Lower leg skin (tissue), 4 donors: ENCODE measurements around the gene ADARB2. TPM values are rescaled to one million over a fixed set of nuclear protein-coding genes. Genes with fewer than 3 reads are reported as not detected.
A peak's percentile ranks its signal among the peaks of the same experiment; 100 is the strongest.

Experiments
- DNase-seq, 2 donors: peaks; one replicate each; pipeline ENCODE4 v3.0.0-alpha.2; 2019; ENCODE audit warnings: low spot score in 2 of 2
- H3K4me3 ChIP-seq: fragments of 200-600 bp; sonication (generic); 2 replicates; pipeline ENCODE4 v1.5.1; 2017; ENCODE audit warnings: mild to moderate bottlenecking, low read depth; ENCODE audit not compliant: poor library complexity, severe bottlenecking
- CTCF ChIP-seq, 3 donors: fragments of 450-650 bp; IDR thresholded peaks; one replicate each; pipeline ENCODE4 v1.5.1; 2016; ENCODE audit warnings: antibody characterized with exemption in 3 of 3, mild to moderate bottlenecking in 3 of 3, moderate library complexity in 2 of 3
- POLR2A ChIP-seq, 2 donors: fragments of 450-650 bp; IDR thresholded peaks; one replicate each; pipeline ENCODE4 v1.6.1; 2016 to 2017; ENCODE audit warnings: antibody characterized with exemption in 2 of 2, mild to moderate bottlenecking in 1 of 2, moderate library complexity in 1 of 2
- WGBS, 2 donors: methylation state at CpG; one replicate each; pipeline ENCODE4 v1.1.5; 2018; 5-methylcytosine and 5-hydroxymethylcytosine counted together
- intact Hi-C: fragments of 100-400 bp; cut with DNase I; formaldehyde crosslinking; loops from one replicate; pipeline ENCODE4 v1.15.0; 2023; ENCODE audit warnings: low total_unique reads
- total RNA-seq, 4 donors: library from RNA; depleted of rRNA; stranded (reverse); fragments of >200 nt; gene quantifications; one replicate each; pipeline ENCODE4 v1.1.0, GENCODE V29; 2016

ADARB2 gene
- total RNA-seq, 4 donors from 2014 or later: 0.72 to 3.6 (median 1.8) TPM

DNA sequence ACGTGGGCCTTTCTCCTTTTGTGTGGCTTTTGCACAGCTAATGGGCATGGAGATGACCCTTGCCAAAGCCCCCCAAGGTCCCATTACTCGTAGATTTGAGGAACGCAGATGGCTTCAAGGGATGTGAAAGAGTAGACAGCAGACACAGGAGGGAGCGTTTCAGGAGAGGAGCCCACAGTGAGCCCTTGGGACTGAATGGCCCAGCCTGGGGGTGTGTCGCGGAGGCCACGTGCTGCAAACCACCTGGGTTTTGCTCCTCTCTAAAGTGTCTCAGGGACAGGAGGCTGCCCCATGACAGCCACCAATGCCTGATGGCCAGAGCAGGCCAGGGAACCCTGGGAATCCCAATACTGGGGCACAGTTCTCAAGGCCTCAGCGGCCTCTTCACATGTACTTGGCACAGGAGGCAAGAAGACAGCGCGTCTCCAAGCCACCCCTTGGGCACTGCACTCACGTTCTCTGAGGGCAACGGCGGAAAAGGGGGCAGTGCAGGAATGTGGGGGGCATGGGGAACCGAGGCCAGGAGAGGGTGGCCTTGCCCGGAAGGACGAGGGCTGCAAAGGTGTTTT lies 495.9 kb downstream of the ADARB2 start:
- 91 to 96% methylated on average over 16 of the region's 16 CpGs for WGBS, 2 donors
- no peak for DNase-seq
- intact Hi-C loops: no loop called here
- no peak overlapping the region for H3K4me3 ChIP-seq
- TF ChIP-seq POLR2A (IDR thresholded peaks at IDR 0.05): no peak
- TF ChIP-seq CTCF (IDR thresholded peaks at IDR 0.05): no peak

DNA sequence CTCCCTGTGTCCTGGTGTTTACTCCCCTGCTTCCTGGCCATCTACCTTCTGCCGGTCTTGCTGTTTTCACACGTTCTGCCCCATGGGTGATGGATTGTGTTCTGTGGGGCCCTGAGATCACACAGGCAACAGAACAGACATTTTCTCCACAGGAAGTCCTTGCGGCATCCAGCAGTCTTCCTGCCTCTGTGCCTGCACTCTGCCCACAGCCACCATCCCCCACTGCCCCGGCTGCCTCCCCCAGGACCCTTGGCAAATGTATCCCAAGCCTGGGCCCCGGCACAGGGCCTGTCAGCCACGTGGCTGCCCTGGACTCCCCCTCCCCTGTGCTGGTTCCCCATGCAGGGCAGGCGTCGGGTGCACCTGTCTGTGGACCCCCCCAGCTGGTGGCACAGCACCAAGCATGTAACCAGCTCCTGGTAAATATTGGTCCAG lies 497.0 kb downstream of the ADARB2 start:
- no peak for DNase-seq
- no peak overlapping the region for H3K4me3 ChIP-seq
- 28 to 31% methylated on average over 8 of the region's 8 CpGs for WGBS, 2 donors
- intact Hi-C loops: no loop called here
- TF ChIP-seq POLR2A (IDR thresholded peaks at IDR 0.05) (no peak), CTCF (IDR thresholded peaks at IDR 0.05) (no peak)

DNA sequence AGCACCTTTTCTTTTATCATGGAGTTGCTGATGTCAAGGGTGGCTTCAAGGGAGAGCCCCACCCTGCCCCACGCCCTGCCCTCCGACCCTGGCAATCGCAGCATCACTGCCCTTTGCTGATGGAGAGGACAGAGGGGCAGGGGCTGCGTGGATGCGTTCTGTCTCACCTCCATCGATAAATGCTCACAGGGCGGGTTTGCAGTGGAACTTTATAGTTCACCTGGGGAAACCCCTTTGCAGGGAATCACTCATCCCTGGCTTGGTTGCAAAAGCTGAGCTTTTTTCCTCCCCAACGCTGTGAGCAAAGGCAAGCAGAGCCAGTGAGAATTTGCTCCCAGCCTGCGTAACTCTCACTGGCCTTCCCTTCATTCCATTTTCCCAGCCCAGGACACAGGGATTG lies 504.3 kb downstream of the ADARB2 start:
- H3K4me3 ChIP-seq: no peak overlapping the region
- WGBS, 2 donors: 78 to 79% methylated on average over 9 of the region's 9 CpGs
- no peak for DNase-seq
- TF ChIP-seq POLR2A (IDR thresholded peaks at IDR 0.05): no peak
- intact Hi-C loops: no loop called here

DNA sequence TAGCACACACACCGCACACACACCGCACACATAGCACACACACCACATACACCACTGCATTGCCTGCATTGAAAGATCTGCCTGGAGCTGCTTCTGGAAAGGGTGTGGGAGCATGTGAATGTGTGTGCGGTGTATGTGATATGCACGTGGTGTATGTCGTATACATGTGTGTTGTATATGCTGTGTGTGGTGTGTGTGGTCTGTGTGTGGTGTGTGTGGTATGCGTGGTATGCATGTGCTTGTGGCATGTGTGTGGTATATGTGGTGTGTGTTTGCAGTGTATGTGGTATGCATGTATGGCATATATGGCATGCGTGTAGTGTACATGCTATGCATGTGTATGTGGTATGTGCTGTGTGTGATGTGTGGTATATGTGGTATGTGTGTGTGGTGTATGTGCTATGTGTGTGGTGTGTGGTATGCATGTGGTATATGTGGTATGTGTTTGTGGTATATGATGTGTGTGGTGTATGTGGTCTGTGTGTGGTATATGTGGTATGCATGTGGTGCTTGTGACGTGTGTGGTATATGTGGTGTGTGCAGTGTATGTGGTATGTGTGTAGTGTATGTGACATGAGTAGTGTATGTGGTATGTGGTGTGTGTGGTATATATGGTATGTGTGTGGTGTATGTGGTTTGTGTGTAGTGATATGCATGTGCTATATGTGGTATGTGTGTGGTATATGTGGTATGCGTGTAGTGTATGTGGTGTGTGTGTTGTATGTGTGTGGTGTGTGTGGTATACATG lies 505.0 kb downstream of the ADARB2 start:
- WGBS, 2 donors: 90 to 93% methylated on average over 9 of the region's 9 CpGs
- intact Hi-C loops: no loop called here
- TF ChIP-seq CTCF (IDR thresholded peaks at IDR 0.05) (peak in 1 of 3 donors; percentile 7), POLR2A (IDR thresholded peaks at IDR 0.05) (no peak)

GRCh38 chr10:1230592-1231275 lies 506.6 kb downstream of the ADARB2 start:
- WGBS, 2 donors: 77 to 86% methylated on average over 9 of the region's 9 CpGs
- intact Hi-C loops: no loop called here
- TF ChIP-seq POLR2A (IDR thresholded peaks at IDR 0.05) (no peak), CTCF (IDR thresholded peaks at IDR 0.05) (no peak)
- no peak overlapping the region for H3K4me3 ChIP-seq
- DNase-seq: no peak

More for the DNA sequence above, 505.0 kb downstream of the ADARB2 start:
- H3K4me3 ChIP-seq: no peak overlapping the region
- DNase-seq: no peak

DNA sequence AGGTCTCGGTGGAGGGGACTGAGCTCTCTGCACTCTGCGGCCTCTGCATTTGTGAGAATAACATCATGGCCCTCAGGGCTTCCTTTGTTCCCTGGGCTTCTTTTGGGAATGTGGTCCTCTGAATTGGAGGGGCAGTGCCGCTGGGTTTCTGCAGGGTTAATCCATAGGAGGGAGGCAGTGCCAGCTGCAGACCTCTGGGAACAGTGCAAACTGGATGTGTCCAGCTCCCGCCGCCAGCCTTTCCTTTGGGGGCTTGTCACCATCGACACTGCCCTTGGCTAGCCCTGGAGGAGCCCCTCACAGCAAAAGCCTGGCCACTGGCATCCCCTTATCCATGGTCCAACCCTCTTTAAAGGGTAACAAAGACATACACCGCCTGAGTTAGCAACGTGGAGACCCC lies 507.2 kb downstream of the ADARB2 start:
- TF ChIP-seq CTCF (IDR thresholded peaks at IDR 0.05) (no peak), POLR2A (IDR thresholded peaks at IDR 0.05) (no peak)
- DNase-seq: no peak
- intact Hi-C loops: no loop called here
- 72 to 85% methylated on average over 5 to 8 of the region's 8 CpGs for WGBS, 2 donors
- no peak overlapping the region for H3K4me3 ChIP-seq
